CD14-positive monocyte (primary cell): ENCODE data around the gene DHX32. TPM values are rescaled to one million over a fixed set of nuclear protein-coding genes. Genes with fewer than 3 reads are reported as not detected.
A peak's percentile ranks its signal among the peaks of the same experiment; 100 is the strongest.

Experiments used
- DNase-seq, 3 donors: peaks; one replicate each; pipeline ENCODE4 v3.0.0-alpha.2; 2011 to 2022
- H2AFZ ChIP-seq: 2 replicates; pipeline ENCODE4 v1.6.0; 2012; ENCODE audit warnings: mild to moderate bottlenecking, low read depth, low read length, inconsistent platforms; ENCODE audit not compliant: insufficient read depth, poor library complexity, severe bottlenecking
- H3K27ac ChIP-seq, 2 donors: 1 replicate in 1 of 2; 2 replicates in 1 of 2; pipeline ENCODE4 v1.5.1; 2012 to 2013; ENCODE audit warnings: low read length in 2 of 2, control low read depth in 1 of 2, inconsistent platforms in 1 of 2, low read depth in 1 of 2, mild to moderate bottlenecking in 1 of 2
- H3K27me3 ChIP-seq, 2 donors: one replicate each; pipeline versions ENCODE4 v1.6.0 to v1.6.1; 2011 to 2013; ENCODE audit warnings: low read length in 2 of 2; ENCODE audit not compliant: control insufficient read depth in 2 of 2, insufficient read depth in 2 of 2
- H3K36me3 ChIP-seq, 2 donors: replicated peaks in 1 of 2; 1 replicate in 1 of 2; 2 replicates in 1 of 2; pipeline versions ENCODE4 v1.5.1 to v1.6.1; 2012 to 2013; ENCODE audit warnings: low read length in 2 of 2, control low read depth in 1 of 2, inconsistent platforms in 1 of 2, mild to moderate bottlenecking in 1 of 2; ENCODE audit not compliant: insufficient read depth in 2 of 2, control insufficient read depth in 1 of 2
- H3K4me1 ChIP-seq, 2 donors: 1 replicate in 1 of 2; 2 replicates in 1 of 2; pipeline versions ENCODE4 v1.5.1 to v1.6.1; 2012 to 2013; ENCODE audit warnings: low read length in 2 of 2, control low read depth in 1 of 2, inconsistent platforms in 1 of 2, mild to moderate bottlenecking in 1 of 2, moderate library complexity in 1 of 2; ENCODE audit not compliant: insufficient read depth in 2 of 2, control insufficient read depth in 1 of 2
- H3K4me2 ChIP-seq: replicated peaks from 2 replicates; pipeline ENCODE3; 2012; ENCODE audit warnings: low read length, moderate library complexity, mild to moderate bottlenecking; ENCODE audit not compliant: poor library complexity, severe bottlenecking; ENCODE audit errors: extremely low read depth
- H3K4me3 ChIP-seq, 3 experiments: fragments of 200-600 bp in 1 of 3; sonication (generic) in 1 of 3; replicated peaks in 1 of 3; 1 replicate in 2 of 3; 2 replicates in 1 of 3; pipeline ENCODE4 v1.5.1; 2011 to 2013; ENCODE audit warnings: low read length in 3 of 3, mild to moderate bottlenecking in 3 of 3, control low read depth in 2 of 3, low read depth in 2 of 3, inconsistent platforms in 1 of 3, moderate library complexity in 1 of 3
- H3K79me2 ChIP-seq: 2 replicates; pipeline ENCODE4 v1.6.0; 2012; ENCODE audit warnings: mild to moderate bottlenecking, control low read depth, inconsistent platforms, low read length, moderate library complexity; ENCODE audit not compliant: insufficient read depth
- H3K9ac ChIP-seq: 2 replicates; pipeline ENCODE4 v1.6.0; 2017; ENCODE audit warnings: low read length, mild to moderate bottlenecking; ENCODE audit not compliant: insufficient read depth, poor library complexity, severe bottlenecking
- H3K9me3 ChIP-seq, 2 donors: replicated peaks in 1 of 2; 1 replicate in 1 of 2; 2 replicates in 1 of 2; pipeline versions ENCODE4 v1.5.1 to v1.6.1; 2012 to 2013; ENCODE audit warnings: low read length in 2 of 2, control low read depth in 1 of 2; ENCODE audit not compliant: control insufficient read depth in 1 of 2, insufficient read depth in 1 of 2
- H4K20me1 ChIP-seq: 2 replicates; pipeline ENCODE4 v1.6.0; 2012; ENCODE audit warnings: mild to moderate bottlenecking, low read length, control low read depth, moderate library complexity; ENCODE audit not compliant: insufficient read depth
- H3K27ac Mint-ChIP-seq, 7 donors: one replicate each; pipeline ENCODE4 v1.8.0; 2020; ENCODE audit warnings: mild to moderate bottlenecking in 7 of 7, mixed read lengths in 7 of 7, moderate library complexity in 6 of 7, inconsistent platforms in 2 of 7
- H3K27me3 Mint-ChIP-seq, 3 donors: one replicate each; pipeline ENCODE4 v1.8.0; 2021 to 2022; ENCODE audit warnings: low read depth in 3 of 3, mild to moderate bottlenecking in 3 of 3, mixed read lengths in 3 of 3, moderate library complexity in 3 of 3, inconsistent platforms in 1 of 3
- H3K36me3 Mint-ChIP-seq, 2 donors: one replicate each; pipeline ENCODE4 v1.8.0; 2020; ENCODE audit warnings: mixed read lengths in 2 of 2, inconsistent platforms in 1 of 2, mild to moderate bottlenecking in 1 of 2
- H3K4me1 Mint-ChIP-seq: one replicate; pipeline ENCODE4 v1.8.0; 2020; ENCODE audit warnings: mild to moderate bottlenecking, mixed read lengths
- H3K4me3 Mint-ChIP-seq, 2 donors: one replicate each; pipeline ENCODE4 v1.8.0; 2020; ENCODE audit warnings: mild to moderate bottlenecking in 2 of 2, mixed read lengths in 2 of 2, moderate library complexity in 1 of 2
- H3K9me3 Mint-ChIP-seq, 7 donors: one replicate each; pipeline ENCODE4 v1.8.0; 2020 to 2022; ENCODE audit warnings: mixed read lengths in 7 of 7, mild to moderate bottlenecking in 6 of 7, moderate library complexity in 6 of 7, inconsistent platforms in 2 of 7
- WGBS: methylation state at CpG from one replicate; pipeline ENCODE4 v1.1.5; 2013; ENCODE audit warnings: missing lambda C conversion rate; ENCODE audit not compliant: insufficient coverage; 5-methylcytosine and 5-hydroxymethylcytosine counted together
- intact Hi-C, 2 donors: fragments of 100-400 bp; cut with micrococcal nuclease; formaldehyde crosslinking; loops; one replicate each; pipeline versions ENCODE4 v1.15.0 to v1.15.1; 2023
- polyA plus RNA-seq, 3 donors: library from polyadenylated mRNA; depleted of rRNA in 1 of 3; unstranded in 2 of 3; stranded (reverse) in 1 of 3; fragments of 300-500 nt in 2 of 3; fragments of >200 nt in 1 of 3; fragmentation: Illumina TruSeq in 2 of 3; gene quantifications; 1 replicate in 2 of 3; 2 replicates in 1 of 3; pipeline ENCODE4 v1.2.3, GENCODE V29; 2012 to 2021
- TF ChIP-seq, protein P1 (sequence below): fragments of 200-600 bp; IDR thresholded peaks from one replicate; pipeline ENCODE4 v1.8.0; 2022; ENCODE audit warnings: antibody characterized with exemption, mild to moderate bottlenecking

The DHX32 gene
- polyA plus RNA-seq, 3 donors, result 6.0 to 20.5 (median 16.4) TPM

DNA sequence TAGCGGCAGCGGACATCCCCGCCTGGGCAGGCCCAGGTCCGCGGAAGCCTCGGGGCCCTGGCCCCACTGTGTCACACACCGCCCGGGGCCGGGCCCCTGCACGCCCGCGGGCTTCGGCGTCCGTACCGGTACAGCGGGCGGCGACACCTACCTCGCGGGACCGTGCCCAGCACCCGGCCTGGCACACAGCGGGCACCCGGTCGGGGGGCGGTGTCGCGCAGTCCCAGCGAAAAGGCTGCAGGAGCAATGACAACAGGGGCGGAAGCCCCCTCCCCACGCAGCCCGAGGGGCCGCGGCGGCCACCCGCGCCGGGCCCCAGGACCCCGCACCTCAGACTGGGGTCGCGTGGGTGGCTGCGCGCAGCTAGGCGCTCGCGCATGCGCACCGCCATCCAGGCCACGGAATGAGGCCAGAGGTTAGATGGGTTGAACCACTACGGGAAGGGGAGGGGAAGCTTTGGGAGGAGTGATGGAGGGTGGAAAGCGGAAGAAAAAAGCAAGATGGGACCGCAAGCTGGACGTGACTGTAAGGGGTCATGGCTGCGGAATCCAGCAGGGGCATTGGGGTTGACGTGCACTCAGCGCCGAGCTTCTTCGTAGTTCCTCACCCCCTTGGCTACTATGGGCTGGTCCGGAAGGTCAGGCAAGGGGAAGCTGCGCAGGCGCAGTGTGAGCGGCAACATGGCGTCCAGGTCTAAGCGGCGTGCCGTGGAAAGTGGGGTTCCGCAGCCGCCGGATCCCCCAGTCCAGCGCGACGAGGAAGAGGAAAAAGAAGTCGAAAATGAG lies 58.0 kb downstream of the DHX32 start, which contains the start of the genes BCCIP and UROS:
Gene BCCIP, plus strand, starts transcription at position 669 of the 785 bp plus-strand sequence. Its CDS starts 12 bp downstream, at position 681.
Gene UROS, minus strand, starts transcription at position 381 of the 785 bp plus-strand sequence. CDS start 6,759 bp downstream, outside the sequence.
- peaks cover 30 to 33% of the 10 kb centered on the region in 2 donors for H3K4me1 ChIP-seq
- H3K79me2 ChIP-seq, result peaks cover 46% of the 10 kb centered on the region
- DNase-seq, result peak; percentile 93 to 96 (median 93)
- peak within 1 kb of the TSS; percentile 83 to 93 for H3K27ac ChIP-seq
- H3K27ac Mint-ChIP-seq, result peak within 1 kb of the TSS in 6 of 7 donors; percentile 31 to 80 (median 39)
- peak within 1 kb of the TSS; percentile 84 for H2AFZ ChIP-seq
- TF ChIP-seq, protein P1, sequence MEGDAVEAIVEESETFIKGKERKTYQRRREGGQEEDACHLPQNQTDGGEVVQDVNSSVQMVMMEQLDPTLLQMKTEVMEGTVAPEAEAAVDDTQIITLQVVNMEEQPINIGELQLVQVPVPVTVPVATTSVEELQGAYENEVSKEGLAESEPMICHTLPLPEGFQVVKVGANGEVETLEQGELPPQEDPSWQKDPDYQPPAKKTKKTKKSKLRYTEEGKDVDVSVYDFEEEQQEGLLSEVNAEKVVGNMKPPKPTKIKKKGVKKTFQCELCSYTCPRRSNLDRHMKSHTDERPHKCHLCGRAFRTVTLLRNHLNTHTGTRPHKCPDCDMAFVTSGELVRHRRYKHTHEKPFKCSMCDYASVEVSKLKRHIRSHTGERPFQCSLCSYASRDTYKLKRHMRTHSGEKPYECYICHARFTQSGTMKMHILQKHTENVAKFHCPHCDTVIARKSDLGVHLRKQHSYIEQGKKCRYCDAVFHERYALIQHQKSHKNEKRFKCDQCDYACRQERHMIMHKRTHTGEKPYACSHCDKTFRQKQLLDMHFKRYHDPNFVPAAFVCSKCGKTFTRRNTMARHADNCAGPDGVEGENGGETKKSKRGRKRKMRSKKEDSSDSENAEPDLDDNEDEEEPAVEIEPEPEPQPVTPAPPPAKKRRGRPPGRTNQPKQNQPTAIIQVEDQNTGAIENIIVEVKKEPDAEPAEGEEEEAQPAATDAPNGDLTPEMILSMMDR, result no peak
- H4K20me1 ChIP-seq, result peaks cover 8% of the 10 kb centered on the region
- intact Hi-C loops, result loop anchor here (2.0 to 10.0 kb wide), 6 partner anchors 74 to 668 kb away; partner anchors contain the start of gene FANK1 (in 1 of the 2)
- H3K4me3 ChIP-seq, result peak within 1 kb of the TSS; percentile 85
- H3K9me3 Mint-ChIP-seq, result no peaks in the 10 kb centered on the region
- H3K9me3 ChIP-seq, result no peaks in the 10 kb centered on the region
- no peaks in the 10 kb centered on the region for H3K27me3 Mint-ChIP-seq
- WGBS, result under 1% methylated on average over 74 of the region's 74 CpGs
- peaks cover 32% of the 10 kb centered on the region for H3K4me1 Mint-ChIP-seq
- H3K36me3 ChIP-seq, result peaks cover 10 to 25% of the 10 kb centered on the region in 2 donors
- H3K27me3 ChIP-seq, result no peaks in the 10 kb centered on the region
- H3K36me3 Mint-ChIP-seq, result peaks cover 14 to 18% of the 10 kb centered on the region in 2 donors
- peak within 1 kb of the TSS; percentile 70 for H3K4me2 ChIP-seq
- H3K4me3 Mint-ChIP-seq, result peak within 1 kb of the TSS; percentile 75
- peak within 1 kb of the TSS; percentile 84 for H3K9ac ChIP-seq

DNA sequence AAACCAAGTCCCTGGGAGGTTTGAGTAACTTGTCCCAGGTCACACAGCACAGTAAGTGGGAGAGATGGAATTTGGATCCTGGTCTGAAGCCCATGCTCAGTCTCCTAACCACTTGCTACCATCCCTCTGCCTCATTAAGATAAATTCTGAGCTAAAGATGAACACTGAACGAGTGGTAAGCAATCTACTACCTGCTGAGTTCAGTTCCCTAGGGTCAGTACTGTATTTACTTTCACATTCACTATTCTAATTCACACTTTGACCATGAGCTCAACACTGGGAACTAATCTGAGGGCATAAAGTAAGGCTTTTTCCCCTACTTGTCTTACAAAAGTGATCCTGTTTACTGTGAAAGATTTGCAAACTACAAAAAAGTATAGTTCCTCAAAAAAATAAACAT lies 60.4 kb downstream of the DHX32 start:
- intact Hi-C loops, result loop anchor here (5.0 to 10.0 kb wide), 5 partner anchors 77 to 666 kb away; partner anchors contain the start of gene FANK1 (in 1 of the 2)
- H3K27ac Mint-ChIP-seq, result no peak overlapping the region
- 78% methylated on average over 1 of the region's 1 CpG for WGBS

More for the DNA sequence above, 60.4 kb downstream of the DHX32 start:
- no peak overlapping the region for H3K27ac ChIP-seq
- peaks cover 4% of the 10 kb centered on the region for H4K20me1 ChIP-seq
- H3K4me1 ChIP-seq, result peaks cover 24 to 26% of the 10 kb centered on the region in 2 donors
- no peak for DNase-seq
- H3K9me3 Mint-ChIP-seq, result no peaks in the 10 kb centered on the region
- no peaks in the 10 kb centered on the region for H3K27me3 ChIP-seq
- H3K27me3 Mint-ChIP-seq, result no peaks in the 10 kb centered on the region
- TF ChIP-seq, protein P1, result no peak
- peaks cover 31% of the 10 kb centered on the region for H3K79me2 ChIP-seq
- H3K4me1 Mint-ChIP-seq, result peaks cover 17% of the 10 kb centered on the region
- no peak overlapping the region for H3K4me3 ChIP-seq
- no peak overlapping the region for H3K9ac ChIP-seq
- peaks cover 2 to 3% of the 10 kb centered on the region in 2 donors for H3K36me3 Mint-ChIP-seq
- no peak overlapping the region for H2AFZ ChIP-seq
- no peak overlapping the region for H3K4me2 ChIP-seq
- H3K9me3 ChIP-seq, result no peaks in the 10 kb centered on the region
- no peak overlapping the region for H3K4me3 Mint-ChIP-seq
- peaks cover 3 to 7% of the 10 kb centered on the region in 2 donors for H3K36me3 ChIP-seq
